ENCODE results near the gene ARHGAP10. TPM values are rescaled to one million over a fixed set of nuclear protein-coding genes. Genes with fewer than 3 reads are reported as not detected.

The ARHGAP10 gene
- total RNA-seq, 1 donor from 2014 or later, result 111 TPM

DNA sequence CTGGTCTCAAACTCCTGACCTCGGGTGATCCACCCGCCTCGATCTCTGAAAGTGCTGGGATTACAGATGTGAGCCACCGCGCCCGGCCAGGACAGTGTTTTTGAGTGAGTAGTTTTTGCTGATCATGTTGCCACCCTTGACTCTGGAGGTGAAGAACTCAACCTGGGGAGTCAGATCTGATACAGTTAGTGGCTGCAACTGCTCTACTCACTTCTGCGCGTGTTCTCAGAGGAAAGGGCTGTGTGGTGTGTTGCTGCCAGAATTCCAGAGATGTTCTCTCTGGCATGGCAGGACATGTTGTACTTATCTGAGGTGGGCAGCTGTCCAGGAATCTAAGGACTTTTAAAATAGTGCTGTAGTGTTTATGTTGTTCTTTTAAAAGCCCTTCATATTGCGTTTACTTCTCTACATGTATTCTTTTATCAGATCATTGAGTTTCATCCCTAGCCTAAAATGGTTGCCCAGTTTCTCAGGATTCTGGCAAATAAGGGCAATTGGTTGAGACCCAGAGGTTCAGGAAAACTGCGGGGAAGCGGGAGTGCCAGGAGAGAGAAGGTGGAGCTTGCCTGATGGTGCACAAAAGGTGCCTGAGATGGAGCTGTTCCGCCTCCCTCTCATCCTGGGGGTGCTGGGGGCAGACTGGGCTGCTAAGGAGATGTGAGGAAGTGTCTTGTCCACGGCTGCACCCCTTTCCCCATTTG is 97.7 kb downstream of the ARHGAP10 start:
- TF ChIP-seq, protein P1, sequence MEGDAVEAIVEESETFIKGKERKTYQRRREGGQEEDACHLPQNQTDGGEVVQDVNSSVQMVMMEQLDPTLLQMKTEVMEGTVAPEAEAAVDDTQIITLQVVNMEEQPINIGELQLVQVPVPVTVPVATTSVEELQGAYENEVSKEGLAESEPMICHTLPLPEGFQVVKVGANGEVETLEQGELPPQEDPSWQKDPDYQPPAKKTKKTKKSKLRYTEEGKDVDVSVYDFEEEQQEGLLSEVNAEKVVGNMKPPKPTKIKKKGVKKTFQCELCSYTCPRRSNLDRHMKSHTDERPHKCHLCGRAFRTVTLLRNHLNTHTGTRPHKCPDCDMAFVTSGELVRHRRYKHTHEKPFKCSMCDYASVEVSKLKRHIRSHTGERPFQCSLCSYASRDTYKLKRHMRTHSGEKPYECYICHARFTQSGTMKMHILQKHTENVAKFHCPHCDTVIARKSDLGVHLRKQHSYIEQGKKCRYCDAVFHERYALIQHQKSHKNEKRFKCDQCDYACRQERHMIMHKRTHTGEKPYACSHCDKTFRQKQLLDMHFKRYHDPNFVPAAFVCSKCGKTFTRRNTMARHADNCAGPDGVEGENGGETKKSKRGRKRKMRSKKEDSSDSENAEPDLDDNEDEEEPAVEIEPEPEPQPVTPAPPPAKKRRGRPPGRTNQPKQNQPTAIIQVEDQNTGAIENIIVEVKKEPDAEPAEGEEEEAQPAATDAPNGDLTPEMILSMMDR (IDR thresholded peaks at IDR 0.05), result no peak
- H3K36me3 Mint-ChIP-seq (ENCODE audit: low read depth), result peaks cover 34% of the 10 kb centered on the region
- no peaks in the 10 kb centered on the region for H3K27me3 Mint-ChIP-seq (ENCODE audit: low read depth)
- H3K9me3 Mint-ChIP-seq (ENCODE audit: low read depth), result peaks cover 7% of the 10 kb centered on the region
- peaks cover 96% of the 10 kb centered on the region for H3K4me1 Mint-ChIP-seq (ENCODE audit: low read depth)
- no peak for DNase-seq (ENCODE audit: low spot score)
- peak overlapping the region; percentile 54 for H3K4me3 Mint-ChIP-seq (ENCODE audit: unreplicated experiment)
- peak overlapping the region; percentile 98 for H3K27ac Mint-ChIP-seq (ENCODE audit: unreplicated experiment)

DNA sequence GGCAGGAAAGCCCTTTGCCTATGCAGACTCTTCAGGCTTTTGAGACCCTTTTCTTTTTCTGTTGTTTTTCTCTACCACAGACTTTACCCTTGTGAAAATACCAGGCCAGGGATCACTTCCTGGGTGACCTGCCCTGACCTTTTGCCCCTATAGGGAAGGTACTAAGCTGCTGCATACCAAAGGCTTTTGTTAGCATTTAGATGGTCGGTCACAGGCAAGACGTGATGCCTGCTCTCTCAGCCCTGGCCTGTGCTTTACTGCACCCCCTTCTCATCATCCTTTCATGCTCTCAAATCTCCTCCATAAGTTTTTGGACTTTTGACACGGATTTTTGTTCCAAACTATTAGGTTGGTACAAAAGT is 98.2 kb downstream of the ARHGAP10 start:
- Mint-ChIP-seq H3K4me3 (ENCODE audit: unreplicated experiment) (no peak overlapping the region), H3K36me3 (ENCODE audit: low read depth) (peaks cover 32% of the 10 kb centered on the region), H3K4me1 (ENCODE audit: low read depth) (peaks cover 96% of the 10 kb centered on the region), H3K27ac (ENCODE audit: unreplicated experiment) (peak overlapping the region; percentile 98), H3K27me3 (ENCODE audit: low read depth) (no peaks in the 10 kb centered on the region), H3K9me3 (ENCODE audit: low read depth) (peaks cover 7% of the 10 kb centered on the region)
- TF ChIP-seq, protein P1 (IDR thresholded peaks at IDR 0.05), result no peak
- no peak for DNase-seq (ENCODE audit: low spot score)

DNA sequence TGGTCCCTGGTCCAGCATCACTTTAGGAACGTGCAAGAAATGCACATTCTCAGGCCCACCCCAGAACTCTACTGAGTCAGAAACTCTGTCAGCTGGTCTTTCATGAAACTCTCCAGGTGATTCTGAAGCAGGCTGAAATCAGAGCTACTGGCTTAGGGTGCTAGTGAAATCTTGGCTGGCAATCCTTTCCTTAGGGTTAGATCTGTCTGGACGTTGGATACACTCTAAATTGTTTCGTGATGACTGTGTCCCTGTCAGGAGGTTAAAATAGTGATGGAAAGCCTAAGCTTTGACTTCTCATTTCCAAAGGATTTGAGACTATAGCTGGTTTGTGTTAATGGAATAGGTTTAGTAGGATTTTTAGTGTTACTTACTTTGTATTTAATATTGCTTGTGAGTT is 99.1 kb downstream of the ARHGAP10 start:
- TF ChIP-seq, protein P1 (IDR thresholded peaks at IDR 0.05), result no peak
- peaks cover 7% of the 10 kb centered on the region for H3K9me3 Mint-ChIP-seq (ENCODE audit: low read depth)
- H3K27me3 Mint-ChIP-seq (ENCODE audit: low read depth), result no peaks in the 10 kb centered on the region
- peaks cover 96% of the 10 kb centered on the region for H3K4me1 Mint-ChIP-seq (ENCODE audit: low read depth)
- peak overlapping the region; percentile 98 for H3K27ac Mint-ChIP-seq (ENCODE audit: unreplicated experiment)
- H3K4me3 Mint-ChIP-seq (ENCODE audit: unreplicated experiment), result no peak overlapping the region
- DNase-seq (ENCODE audit: low spot score), result no peak
- H3K36me3 Mint-ChIP-seq (ENCODE audit: low read depth), result peaks cover 28% of the 10 kb centered on the region

DNA sequence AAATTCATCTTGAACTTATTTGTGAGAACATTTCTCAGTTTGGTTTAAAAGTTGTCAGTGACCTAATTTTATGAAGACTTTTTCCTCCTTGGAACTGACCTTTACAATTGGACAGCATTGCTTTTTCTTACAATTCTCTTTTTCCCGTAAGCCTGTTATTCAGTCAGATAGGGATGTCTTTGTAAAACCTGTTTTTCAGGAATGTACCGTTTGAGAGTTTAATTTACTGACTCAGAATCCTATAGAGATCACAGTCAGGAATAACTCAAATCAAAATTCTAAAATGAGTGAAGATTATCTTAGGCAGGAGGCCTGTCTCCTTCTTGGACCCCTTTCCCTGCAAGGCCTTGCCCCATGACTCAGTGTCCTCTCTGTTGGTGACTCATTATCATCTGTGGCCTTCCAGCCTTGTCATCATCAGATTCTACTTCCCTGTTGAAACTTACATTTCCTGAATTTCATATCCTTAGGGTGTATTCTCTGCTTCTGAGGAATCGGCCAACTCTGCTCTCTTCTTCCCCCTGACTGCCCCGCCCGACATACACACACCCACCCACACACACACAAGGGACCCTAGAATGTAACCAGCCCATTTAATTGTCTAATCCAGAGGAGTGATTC is 99.8 kb downstream of the ARHGAP10 start:
- TF ChIP-seq, protein P1 (IDR thresholded peaks at IDR 0.05), result no peak
- Mint-ChIP-seq H3K4me1 (ENCODE audit: low read depth) (peaks cover 96% of the 10 kb centered on the region), H3K36me3 (ENCODE audit: low read depth) (peaks cover 25% of the 10 kb centered on the region), H3K9me3 (ENCODE audit: low read depth) (peaks cover 7% of the 10 kb centered on the region), H3K27ac (ENCODE audit: unreplicated experiment) (peak overlapping the region; percentile 98), H3K27me3 (ENCODE audit: low read depth) (no peaks in the 10 kb centered on the region), H3K4me3 (ENCODE audit: unreplicated experiment) (peak overlapping the region; percentile 31)
- DNase-seq (ENCODE audit: low spot score), result no peak

DNA sequence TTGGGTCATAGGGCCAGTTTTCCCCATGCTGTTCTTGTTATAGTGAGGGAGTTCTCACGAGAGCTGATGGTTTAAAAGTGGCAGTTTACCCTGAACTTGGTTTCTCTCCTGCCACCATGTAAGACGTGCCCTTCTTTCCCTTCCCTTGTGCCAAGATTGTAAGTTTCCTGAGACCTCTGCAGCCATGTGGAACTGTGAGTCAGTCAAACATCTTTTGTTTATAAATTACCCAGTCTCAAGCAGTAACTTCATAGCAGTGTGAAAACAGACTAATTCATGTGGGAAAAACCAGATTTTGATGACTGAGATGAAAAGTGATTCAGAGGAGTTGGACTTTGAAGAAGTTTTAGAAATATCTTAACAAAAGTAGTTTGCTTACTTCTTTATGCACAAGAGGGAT is 101.4 kb downstream of the ARHGAP10 start:
- TF ChIP-seq, protein P1 (IDR thresholded peaks at IDR 0.05), result no peak
- Mint-ChIP-seq H3K9me3 (ENCODE audit: low read depth) (peaks cover 7% of the 10 kb centered on the region), H3K4me1 (ENCODE audit: low read depth) (peaks cover 92% of the 10 kb centered on the region), H3K36me3 (ENCODE audit: low read depth) (peaks cover 25% of the 10 kb centered on the region), H3K4me3 (ENCODE audit: unreplicated experiment) (no peak overlapping the region), H3K27me3 (ENCODE audit: low read depth) (no peaks in the 10 kb centered on the region), H3K27ac (ENCODE audit: unreplicated experiment) (peak overlapping the region; percentile 94)
- no peak for DNase-seq (ENCODE audit: low spot score)

Data from chondrocyte (in vitro differentiated cells).